Gastrocnemius medialis (tissue), 4 donors: Measurements from ENCODE around the gene PIP4P1. TPM values are rescaled to one million over a fixed set of nuclear protein-coding genes. Genes with fewer than 3 reads are reported as not detected.

Experiments
- ATAC-seq, 2 donors: fragments of 150-250 bp; one replicate each; pipeline ENCODE4 v1.9.1; 2016
- DNase-seq, 2 donors: peaks; one replicate each; pipeline ENCODE4 v3.0.0-alpha.2; 2019
- H3K27ac ChIP-seq, 4 donors: fragments of 200-600 bp; sonication (generic); 1 replicate in 1 of 4; 2 replicates in 3 of 4; pipeline ENCODE4 v1.5.1; 2016 to 2018; ENCODE audit warnings: mild to moderate bottlenecking in 2 of 4, moderate library complexity in 1 of 4
- H3K27me3 ChIP-seq, 3 donors: fragments of 200-600 bp; sonication (generic) in 2 of 3; 1 replicate in 1 of 3; 2 replicates in 2 of 3; pipeline versions ENCODE4 v1.5.1 to v1.6.0; 2016 to 2019; ENCODE audit warnings: mild to moderate bottlenecking in 1 of 3, moderate library complexity in 1 of 3
- H3K36me3 ChIP-seq, 2 donors: fragments of 200-600 bp; sonication (generic) in 1 of 2; one replicate each; pipeline ENCODE4 v1.5.1; 2017 to 2018
- H3K4me1 ChIP-seq, 2 donors: fragments of 200-600 bp; sonication (generic) in 1 of 2; one replicate each; pipeline ENCODE4 v1.5.1; 2016 to 2017; ENCODE audit warnings: mild to moderate bottlenecking in 2 of 2
- H3K4me3 ChIP-seq, 4 donors: fragments of 200-600 bp; sonication (generic) in 3 of 4; 1 replicate in 1 of 4; 2 replicates in 3 of 4; pipeline ENCODE4 v1.5.1; 2016 to 2019; ENCODE audit warnings: mild to moderate bottlenecking in 2 of 4
- H3K9me3 ChIP-seq, 3 donors: fragments of 200-600 bp; sonication (generic) in 2 of 3; 1 replicate in 1 of 3; 2 replicates in 2 of 3; pipeline ENCODE4 v1.5.1; 2016 to 2019
- POLR2A ChIP-seq, 2 donors: fragments of 450-650 bp; IDR thresholded peaks; one replicate each; pipeline ENCODE4 v1.6.1; 2017; ENCODE audit warnings: antibody characterized with exemption in 2 of 2, mild to moderate bottlenecking in 2 of 2, moderate library complexity in 2 of 2
- in situ Hi-C, 4 donors: fragments of 200-750 bp; cut with MboI; loops; one replicate each; pipeline versions ENCODE4 v1.15.0 to v1.8.0; 2017; ENCODE audit warnings: low sequenced_read_pairs in 4 of 4
- intact Hi-C: fragments of 100-400 bp; cut with DNase I; formaldehyde crosslinking; loops from one replicate; pipeline ENCODE4 v1.15.1; 2023; ENCODE audit warnings: low total_unique reads
- total RNA-seq, 4 donors: library from RNA; depleted of rRNA; stranded (reverse); fragments of >200 nt; gene quantifications; one replicate each; pipeline versions ENCODE4 v1.1.0 to v1.2.3, GENCODE V29; 2016
- TF ChIP-seq, protein P1 (sequence below), 5 experiments: fragments of 450-650 bp in 3 of 5; fragments of 200-600 bp in 2 of 5; sonication (generic) in 2 of 5; IDR thresholded peaks in 4 of 5; conservative IDR thresholded peaks in 1 of 5; 1 replicate in 4 of 5; 2 replicates in 1 of 5; pipeline ENCODE4 v1.5.1; 2016 to 2019; ENCODE audit warnings: antibody characterized with exemption in 5 of 5, mild to moderate bottlenecking in 3 of 5, moderate library complexity in 3 of 5

The PIP4P1 gene
- total RNA-seq, 4 donors from 2014 or later, result 18.8 to 38.5 (median 21.7) TPM

DNA sequence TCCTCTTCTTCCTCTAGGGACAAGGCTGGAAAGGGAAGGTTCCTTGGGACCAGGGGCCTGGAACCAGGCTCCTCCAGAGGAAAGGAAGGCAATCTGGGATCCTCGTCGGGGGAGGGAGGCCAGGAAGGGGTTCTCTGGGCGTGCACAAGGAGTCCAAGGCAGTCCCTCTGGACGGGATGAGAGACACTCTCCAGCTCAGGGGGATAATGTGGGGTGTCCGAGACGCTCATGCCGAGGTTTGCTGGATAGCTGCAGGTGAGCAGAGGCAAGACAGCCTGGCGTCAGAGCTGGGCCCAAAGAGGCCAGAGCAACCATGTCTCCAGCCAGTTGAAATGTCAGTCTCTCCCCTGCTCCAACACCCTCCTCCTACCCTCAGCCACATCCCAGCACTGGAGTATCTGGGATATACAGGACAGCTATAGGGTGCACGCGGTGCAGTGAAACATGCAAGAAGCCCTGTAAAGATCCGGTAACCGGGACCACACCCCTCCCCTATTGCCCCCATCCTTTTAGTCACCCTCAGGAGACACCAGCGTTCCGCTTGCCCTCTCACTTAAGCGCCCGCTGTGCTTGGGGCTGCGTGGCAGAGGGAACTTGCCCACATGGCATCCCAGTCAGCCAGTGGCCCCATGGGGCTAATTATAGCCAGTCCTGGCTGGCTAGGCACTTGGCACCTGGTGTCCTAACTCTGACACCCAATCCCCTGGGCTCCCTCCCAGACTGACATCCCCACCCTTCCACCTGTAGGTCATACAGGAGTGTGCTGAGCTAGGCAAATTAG lies 25.5 kb downstream of the PIP4P1 start, which contains the start of gene KLHL33:
TSS of gene KLHL33 (minus strand) at position 585 of the 781 bp plus-strand sequence. CDS start at position 230, 355 bp downstream.
- Histone ChIP-seq H3K4me3 (peak within 1 kb of the TSS; percentile 47 to 67 (median 58)), H3K9me3 (no peaks in the 10 kb centered on the region), H3K36me3 (no peaks in the 10 kb centered on the region), H3K4me1 (peaks cover 44 to 60% of the 10 kb centered on the region in 2 donors), H3K27ac (peak within 1 kb of the TSS; percentile 88 to 98 (median 92)), H3K27me3 (no peaks in the 10 kb centered on the region)
- in situ Hi-C loops, result no loop called here
- TF ChIP-seq, protein P1, sequence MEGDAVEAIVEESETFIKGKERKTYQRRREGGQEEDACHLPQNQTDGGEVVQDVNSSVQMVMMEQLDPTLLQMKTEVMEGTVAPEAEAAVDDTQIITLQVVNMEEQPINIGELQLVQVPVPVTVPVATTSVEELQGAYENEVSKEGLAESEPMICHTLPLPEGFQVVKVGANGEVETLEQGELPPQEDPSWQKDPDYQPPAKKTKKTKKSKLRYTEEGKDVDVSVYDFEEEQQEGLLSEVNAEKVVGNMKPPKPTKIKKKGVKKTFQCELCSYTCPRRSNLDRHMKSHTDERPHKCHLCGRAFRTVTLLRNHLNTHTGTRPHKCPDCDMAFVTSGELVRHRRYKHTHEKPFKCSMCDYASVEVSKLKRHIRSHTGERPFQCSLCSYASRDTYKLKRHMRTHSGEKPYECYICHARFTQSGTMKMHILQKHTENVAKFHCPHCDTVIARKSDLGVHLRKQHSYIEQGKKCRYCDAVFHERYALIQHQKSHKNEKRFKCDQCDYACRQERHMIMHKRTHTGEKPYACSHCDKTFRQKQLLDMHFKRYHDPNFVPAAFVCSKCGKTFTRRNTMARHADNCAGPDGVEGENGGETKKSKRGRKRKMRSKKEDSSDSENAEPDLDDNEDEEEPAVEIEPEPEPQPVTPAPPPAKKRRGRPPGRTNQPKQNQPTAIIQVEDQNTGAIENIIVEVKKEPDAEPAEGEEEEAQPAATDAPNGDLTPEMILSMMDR (IDR thresholded peaks at IDR 0.05 in 4 of 5, conservative IDR thresholded peaks at IDR 0.05 in 1 of 5), result no peak
- TF ChIP-seq POLR2A (IDR thresholded peaks at IDR 0.05), result peak; percentile 60 to 67
- intact Hi-C loops, result no loop called here
- ATAC-seq (peak; percentile 79 to 80), DNase-seq (peak; percentile 85 to 94)

DNA sequence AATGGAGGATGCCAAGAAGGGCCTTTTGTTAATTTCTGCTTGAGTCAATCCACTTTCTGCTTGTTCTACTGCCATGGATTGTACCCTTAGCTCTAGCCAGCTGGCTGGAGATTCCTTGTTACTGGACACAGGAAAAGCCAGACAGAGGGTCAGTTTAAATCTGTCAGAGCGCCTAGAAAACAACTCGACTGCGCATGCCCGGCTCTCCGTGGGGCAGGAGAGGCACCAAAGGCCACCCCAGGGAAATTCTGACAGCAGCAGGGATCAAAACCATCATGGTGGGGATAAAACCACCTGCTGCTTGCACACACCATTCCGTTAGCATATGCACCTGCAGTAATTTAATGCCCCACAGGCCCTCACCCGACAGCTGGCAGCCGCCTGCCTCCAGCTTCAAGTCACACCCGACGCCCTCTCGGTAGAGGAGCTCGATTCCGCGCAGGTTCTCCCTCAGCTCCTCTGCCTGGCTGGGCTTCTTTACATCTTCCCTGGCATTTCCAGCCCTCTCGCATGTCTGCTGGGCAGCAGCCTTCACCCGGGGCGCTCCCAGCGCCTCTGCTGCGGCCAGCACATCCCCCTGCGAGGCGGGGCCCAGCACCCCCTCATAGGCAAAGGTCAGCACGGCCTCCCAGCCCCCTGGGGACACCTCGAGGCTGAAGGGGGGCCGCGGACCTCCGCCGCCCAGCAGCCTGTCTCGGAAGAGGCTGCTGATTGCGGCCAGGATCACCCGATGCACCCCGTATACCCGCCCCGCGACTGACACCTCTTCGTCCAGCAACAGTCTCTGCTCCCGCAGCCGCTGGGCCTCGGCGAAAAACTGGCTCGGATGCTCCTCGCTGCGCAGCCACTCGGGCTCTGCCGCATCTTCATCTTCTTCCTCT lies 26.3 kb downstream of the PIP4P1 start:
- in situ Hi-C loops, result no loop called here
- H3K9me3 ChIP-seq, result no peaks in the 10 kb centered on the region
- DNase-seq (peak; percentile 77 to 91), ATAC-seq (peak; percentile 81)
- H3K27ac ChIP-seq, result peak overlapping the region; percentile 88 to 98 (median 92)
- intact Hi-C loops, result loop anchor here (1.0 kb wide), 3 partner anchors 20 to 247 kb away; partner anchors contain the start of gene APEX1
- H3K4me3 ChIP-seq, result peak overlapping the region; percentile 47 to 67 (median 58)
- H3K4me1 ChIP-seq, result peaks cover 52 to 68% of the 10 kb centered on the region in 2 donors
- H3K36me3 ChIP-seq, result no peaks in the 10 kb centered on the region
- no peaks in the 10 kb centered on the region for H3K27me3 ChIP-seq
- TF ChIP-seq, protein P1 (IDR thresholded peaks at IDR 0.05 in 4 of 5, conservative IDR thresholded peaks at IDR 0.05 in 1 of 5), result no peak
- TF ChIP-seq POLR2A (IDR thresholded peaks at IDR 0.05), result peak in 1 of 2 donors; percentile 48

DNA sequence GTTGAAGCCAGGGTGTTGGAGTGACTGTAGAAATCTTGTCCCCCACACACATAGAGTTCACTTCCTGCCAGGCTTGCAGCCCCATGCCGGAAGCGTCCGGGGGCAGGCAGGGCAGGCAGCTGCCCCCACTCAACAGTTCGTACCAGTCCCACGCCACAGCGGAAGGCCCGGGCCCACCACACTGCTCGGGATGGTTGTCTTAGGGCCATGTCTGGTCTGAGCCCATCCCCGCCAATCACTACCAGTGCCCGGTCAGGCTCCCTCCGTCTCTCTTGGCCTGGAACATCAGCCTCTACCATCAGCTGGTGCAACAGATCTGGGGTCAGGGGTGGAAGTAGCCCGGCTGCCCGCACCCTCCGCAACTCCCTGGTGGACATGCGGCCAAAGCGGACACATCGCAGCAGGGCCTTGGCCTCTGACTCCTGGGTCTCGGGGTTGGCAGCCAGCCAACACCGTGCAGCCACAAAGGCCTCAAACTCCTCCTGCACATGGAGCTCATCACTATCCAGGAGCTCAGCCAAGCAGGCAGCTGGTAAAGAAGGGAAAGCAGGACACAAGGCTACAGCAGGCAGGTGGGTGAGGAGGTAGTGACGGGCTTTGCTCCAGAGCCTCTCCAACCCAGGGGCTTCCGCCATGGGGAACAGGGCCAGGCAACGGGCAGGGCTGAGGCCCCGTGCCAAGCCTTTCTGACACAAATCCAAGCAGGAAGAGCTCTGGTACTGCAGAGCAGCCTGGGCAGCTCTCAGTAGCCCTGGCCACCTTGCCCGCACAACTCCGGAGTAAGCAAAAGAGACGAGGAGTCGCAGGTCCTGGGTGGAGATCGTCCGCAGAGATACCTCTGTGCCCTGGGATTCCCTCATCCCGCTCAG lies 31.2 kb downstream of the PIP4P1 start:
- no peaks in the 10 kb centered on the region for H3K9me3 ChIP-seq
- no peaks in the 10 kb centered on the region for H3K27me3 ChIP-seq
- intact Hi-C loops (no loop called here), in situ Hi-C loops (no loop called here)
- H3K4me3 ChIP-seq, result no peak overlapping the region
- ATAC-seq (no peak), DNase-seq (peak in 1 of 2 donors; percentile 47)
- H3K36me3 ChIP-seq, result no peaks in the 10 kb centered on the region
- no peak for TF ChIP-seq POLR2A (IDR thresholded peaks at IDR 0.05)
- TF ChIP-seq, protein P1 (IDR thresholded peaks at IDR 0.05 in 4 of 5, conservative IDR thresholded peaks at IDR 0.05 in 1 of 5), result no peak
- peaks cover 42 to 59% of the 10 kb centered on the region in 2 donors for H3K4me1 ChIP-seq
- peak overlapping the region; percentile 32 to 92 (median 65) for H3K27ac ChIP-seq

DNA sequence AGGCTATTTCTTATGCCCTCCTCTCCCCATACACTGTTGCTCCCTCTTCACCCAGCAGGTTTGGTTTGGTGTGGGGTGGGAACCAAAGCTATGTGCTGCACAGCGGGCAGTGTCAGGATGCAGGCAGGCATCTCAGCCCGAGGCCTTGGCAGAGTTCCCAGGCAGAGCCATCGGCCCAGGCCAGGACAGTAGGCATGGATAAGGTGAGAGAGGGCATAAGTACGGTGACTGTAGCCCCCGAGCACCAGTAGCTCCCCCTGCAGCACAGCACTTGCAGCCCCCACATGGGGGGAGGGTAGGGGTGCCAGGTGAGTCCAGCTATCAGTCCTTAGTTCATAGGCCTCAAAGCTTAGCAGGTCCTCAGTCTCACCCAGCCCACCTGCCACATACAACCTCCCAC lies 32.4 kb downstream of the PIP4P1 start:
- in situ Hi-C loops (no loop called here), intact Hi-C loops (no loop called here)
- Histone ChIP-seq H3K36me3 (no peaks in the 10 kb centered on the region), H3K9me3 (no peaks in the 10 kb centered on the region), H3K27me3 (no peaks in the 10 kb centered on the region), H3K4me1 (peaks cover 31 to 47% of the 10 kb centered on the region in 2 donors), H3K4me3 (no peak overlapping the region), H3K27ac (peak overlapping the region in 2 of 4 donors; percentile 11 to 33)
- DNase-seq, result no peak
- no peak for ATAC-seq
- TF ChIP-seq, protein P1 (IDR thresholded peaks at IDR 0.05 in 4 of 5, conservative IDR thresholded peaks at IDR 0.05 in 1 of 5), result no peak
- no peak for TF ChIP-seq POLR2A (IDR thresholded peaks at IDR 0.05)
